NCI-H460 (cell line): ENCODE results near the gene HAPLN2. TPM values are rescaled to one million over a fixed set of nuclear protein-coding genes. Genes with fewer than 3 reads are reported as not detected.
A peak's percentile ranks its signal among the peaks of the same experiment; 100 is the strongest.

Experiments used
- DNase-seq: peaks from one replicate; pipeline ENCODE4 v3.0.0-alpha.2; 2016; ENCODE audit warnings: low read depth; ENCODE audit errors: extremely low read depth
- polyA plus RNA-seq: library from polyadenylated mRNA; depleted of rRNA; stranded (reverse); fragments of >200 nt; gene quantifications from 2 replicates; pipeline ENCODE4 v1.2.3, GENCODE V29; 2014; cell fraction: nucleus; rRNA removed
- total RNA-seq: library from RNA; depleted of rRNA; stranded (reverse); fragments of >200 nt; shearing (Covaris generic); gene quantifications from 2 replicates; pipeline ENCODE4 v1.2.3, GENCODE V29; 2014; rRNA removed

HAPLN2 gene
- 0.52 TPM in 1 of 2 replicates, not detected in the other for total RNA-seq
- polyA plus RNA-seq, result 1.1 and 1.9 TPM in 2 replicates

DNA sequence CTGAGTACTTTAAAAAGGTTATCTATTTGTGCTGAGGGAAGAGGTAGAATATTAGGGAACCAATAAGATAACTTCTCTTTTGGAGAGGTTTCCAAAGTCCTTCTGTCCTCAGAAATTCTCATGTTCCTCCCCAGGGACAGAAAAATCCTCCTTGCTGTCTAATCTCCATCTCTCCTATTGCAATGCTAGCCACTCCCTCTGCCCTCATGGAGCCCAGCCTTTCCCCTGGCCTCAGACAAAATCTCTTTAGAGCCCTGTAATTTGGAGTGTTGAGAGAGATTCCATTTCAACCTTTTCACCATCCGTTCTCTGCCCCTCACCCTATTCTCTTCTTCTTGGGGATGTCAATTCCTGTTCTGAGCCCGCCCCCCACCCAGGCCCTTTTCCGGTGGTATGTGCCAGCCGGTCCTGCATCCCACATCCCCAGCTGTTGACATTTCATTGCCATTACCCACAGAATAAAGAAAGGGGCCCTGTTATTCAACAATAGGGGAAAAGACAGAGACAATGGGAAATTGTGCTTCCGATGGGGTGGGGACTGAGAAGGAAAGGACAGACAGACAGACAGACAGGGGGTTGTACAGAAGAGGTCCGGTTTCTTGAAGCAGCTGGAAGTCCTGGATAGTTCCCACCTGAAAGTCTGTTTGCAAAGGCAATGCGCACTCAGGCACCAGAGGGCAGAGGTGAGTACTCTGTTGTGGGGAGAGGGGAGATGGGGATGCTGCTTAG lies at the start of gene HAPLN2:
Gene HAPLN2, plus strand, starts transcription at position 563 of the 729 bp plus-strand sequence. CDS start 4,076 bp downstream, outside the sequence.
- peak; percentile 51 for DNase-seq

DNA sequence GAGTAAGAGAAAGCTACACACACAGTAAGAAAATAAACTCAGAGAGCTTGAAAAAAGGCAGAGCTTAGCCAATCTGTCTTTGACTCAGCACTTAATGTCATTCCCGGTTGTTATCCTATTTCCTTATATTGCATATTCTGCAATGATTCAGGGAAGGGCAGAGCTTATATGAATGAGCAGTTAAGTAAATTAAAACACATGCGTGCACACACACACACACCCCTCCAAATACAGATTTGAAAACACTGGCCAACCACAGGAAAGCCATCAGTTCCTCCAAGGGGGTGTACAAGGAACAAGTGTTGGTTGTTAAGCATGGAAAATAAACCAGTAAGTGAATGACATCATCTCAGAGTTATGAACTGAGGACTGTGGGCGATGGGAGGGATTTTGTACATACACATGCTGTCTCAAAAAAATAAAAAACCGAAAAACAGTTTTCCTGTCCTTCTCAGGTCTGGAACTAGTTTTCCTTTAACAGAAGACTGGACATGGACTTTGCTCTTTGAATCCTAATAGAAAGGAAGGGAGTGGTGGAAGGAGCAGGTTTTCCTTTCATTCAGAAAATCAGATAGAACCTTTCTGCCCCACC lies 47.9 kb upstream of the HAPLN2 start:
- DNase-seq, result peak; percentile 64

DNA sequence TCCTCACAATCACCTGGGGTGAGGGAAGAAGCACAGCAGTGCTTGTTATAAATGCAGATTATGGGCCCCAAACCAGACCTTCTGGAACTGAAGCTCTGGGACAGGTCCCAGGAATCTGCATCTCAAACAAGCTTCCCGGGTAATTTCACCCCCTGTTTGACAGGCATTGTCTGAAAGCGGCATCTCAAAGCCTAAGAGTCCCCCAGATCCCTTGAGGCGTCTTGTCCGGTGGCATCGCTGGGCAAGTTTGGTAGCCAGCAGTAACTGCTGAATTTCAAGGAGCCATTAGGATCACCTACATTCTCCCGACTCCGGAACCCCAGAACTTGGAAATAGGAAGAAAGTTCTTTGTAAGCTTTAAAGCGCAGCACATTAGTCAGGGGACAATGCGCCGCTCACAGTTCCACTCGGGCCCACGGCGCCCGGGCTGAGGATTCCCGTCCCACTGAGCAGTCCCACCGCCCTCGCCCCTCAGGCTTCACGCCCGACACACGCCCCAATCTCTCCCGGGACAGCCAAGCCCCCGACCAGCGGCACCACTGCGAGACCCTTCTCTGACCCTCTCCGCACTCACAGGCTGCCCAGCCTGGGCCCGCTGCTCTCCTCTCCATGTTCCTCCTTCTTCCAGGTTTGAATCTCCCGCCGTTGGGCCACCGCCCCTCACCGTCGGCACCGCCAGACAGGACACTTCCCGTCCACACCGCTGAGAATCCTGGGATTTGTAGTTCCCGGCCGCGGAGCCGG lies 47.1 kb upstream of the HAPLN2 start, which contains the start of gene IQGAP3:
Gene IQGAP3, minus strand, starts transcription at position 647 of the 744 bp plus-strand sequence. Its CDS starts 36 bp downstream, at position 611.
- DNase-seq, result peak; percentile 88

DNA sequence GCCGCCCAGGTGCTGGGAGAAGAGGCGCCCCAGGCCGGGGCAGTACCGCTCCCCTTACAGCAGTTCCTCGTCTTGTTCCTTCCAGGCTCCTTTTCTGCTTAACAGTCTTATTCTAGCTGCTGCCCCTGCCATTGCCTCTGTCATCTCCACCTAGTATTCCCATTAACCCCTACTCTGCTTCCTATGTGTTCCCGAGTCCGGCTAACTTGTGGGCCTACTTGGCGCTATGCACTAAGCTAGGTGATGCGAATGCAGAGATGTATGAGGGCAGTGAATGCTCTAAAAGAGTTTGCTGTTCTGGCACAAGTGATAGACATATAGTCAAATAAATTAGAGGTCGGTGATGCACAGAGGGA lies 46.6 kb upstream of the HAPLN2 start:
- no peak for DNase-seq

DNA sequence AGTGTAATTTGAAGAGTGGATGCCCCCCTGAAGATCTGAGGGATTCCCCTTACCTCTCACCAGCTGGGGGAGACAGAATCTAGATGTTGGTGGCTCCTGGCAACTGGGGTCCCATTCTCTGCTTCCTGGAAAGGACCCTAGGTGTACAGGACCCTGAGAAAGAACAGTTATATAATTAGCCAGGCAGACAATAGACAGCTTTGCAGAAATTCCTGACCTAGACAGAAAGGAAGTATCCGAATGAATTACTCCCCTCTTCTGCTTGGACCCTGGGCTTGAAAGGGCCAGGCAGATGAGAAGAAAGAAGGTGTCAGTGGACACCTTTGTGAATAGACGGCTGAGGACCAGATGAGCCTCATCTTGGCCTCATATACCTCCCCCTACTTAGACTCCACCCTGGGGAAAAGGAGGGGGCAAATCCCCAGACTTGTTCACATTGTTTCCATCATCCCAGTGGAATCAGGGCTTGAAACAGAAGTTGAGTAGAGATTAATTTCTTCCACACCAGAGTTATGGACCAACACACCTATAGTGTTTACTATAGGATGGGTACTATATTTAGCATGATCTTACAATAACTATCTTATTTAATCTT lies 45.1 kb upstream of the HAPLN2 start:
- no peak for DNase-seq

DNA sequence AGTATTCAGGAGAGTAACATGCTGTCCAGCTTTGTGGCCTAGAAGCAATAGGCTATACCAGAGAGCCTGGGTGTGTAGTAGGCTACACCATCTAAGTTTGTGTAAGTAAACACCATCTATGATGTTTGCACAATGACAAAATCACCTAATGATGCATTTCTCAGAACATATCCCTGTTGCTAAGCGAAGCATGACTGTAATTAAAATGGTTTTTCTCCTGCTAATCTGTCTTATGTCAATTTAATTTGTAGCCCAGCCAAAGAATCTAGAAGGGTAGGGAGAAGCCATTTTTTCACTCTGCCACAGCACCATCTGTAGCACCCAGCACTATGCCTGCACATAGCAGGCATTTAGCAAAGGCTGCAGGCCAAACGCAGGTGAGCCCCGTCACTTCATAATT lies 41.7 kb upstream of the HAPLN2 start:
- no peak for DNase-seq

DNA sequence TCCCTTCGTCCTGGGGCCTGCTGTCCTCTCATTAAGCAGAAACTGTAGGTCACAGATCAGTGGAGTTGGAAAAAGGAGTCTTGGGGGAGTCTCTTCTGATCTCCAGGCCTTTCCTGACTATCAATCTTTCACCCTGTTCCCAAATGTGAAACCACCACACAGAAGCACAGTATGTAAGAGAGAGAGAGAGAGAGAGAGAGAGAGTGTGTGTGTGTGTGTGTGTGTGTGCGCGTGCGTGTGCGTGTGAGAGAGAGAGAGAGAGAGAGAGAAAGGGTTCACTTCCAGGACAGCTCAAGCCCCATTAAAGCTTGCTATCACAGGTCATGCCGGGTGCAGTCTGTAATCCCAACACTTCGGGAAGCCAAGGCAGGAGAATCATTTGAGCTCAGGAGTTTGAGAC lies 41.2 kb upstream of the HAPLN2 start:
- no peak for DNase-seq

DNA sequence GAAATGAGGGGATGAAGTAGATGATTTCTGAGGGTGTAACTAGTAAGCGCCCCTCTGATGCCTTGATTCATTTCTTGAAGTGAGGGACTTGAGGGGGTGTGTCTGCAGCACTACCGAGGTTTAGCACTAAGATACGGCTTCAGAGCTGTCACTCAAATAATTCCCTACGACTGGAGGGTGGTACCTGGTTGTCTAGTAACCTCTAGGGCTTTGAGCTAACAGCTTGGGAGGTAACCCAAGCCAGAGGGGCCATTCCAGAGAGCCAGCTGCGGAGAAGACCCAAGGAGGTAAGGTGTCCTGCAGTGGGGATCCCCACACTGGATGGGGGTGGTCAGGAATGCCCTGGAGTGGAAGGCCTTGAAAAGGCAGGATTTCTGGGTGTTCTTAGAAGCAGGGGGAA lies 39.7 kb upstream of the HAPLN2 start, which contains the start of gene TTC24:
Gene TTC24, plus strand, starts transcription at position 252 of the 400 bp plus-strand sequence. CDS start 1,642 bp downstream, outside the sequence.
- no peak for DNase-seq

DNA sequence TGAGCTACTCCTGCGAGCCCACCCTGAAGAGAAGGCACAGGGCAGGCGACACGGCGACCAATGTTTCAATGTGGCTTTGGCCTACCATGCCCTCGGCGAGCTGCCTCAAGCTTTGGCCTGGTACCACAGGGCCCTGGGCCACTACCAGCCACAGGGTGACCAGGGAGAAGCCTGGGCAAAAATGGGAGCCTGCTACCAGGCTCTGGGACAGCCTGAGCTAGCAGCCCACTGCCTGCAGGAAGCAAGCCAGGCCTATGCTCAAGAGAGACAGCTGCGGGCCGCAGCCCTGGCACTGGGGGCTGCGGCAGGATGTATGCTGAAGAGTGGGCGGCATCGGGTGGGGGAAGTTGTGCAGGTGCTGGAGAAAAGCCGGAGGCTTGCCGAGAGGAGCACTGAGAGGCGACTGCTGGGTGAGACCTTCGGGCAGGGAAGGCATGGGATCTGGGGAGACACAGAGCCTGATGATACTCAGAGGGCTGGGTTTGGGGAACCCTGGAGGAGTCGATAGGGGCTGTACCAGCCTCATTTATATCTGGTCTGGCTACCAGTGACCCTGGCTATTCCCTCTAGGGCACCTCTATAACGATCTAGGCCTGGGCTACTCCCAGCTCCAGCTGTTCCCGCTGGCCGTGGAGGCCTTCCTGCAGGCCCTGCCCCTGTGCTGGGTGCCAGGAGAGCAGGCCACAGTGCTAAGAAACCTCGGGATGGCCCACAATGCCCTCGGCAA lies 37.4 kb upstream of the HAPLN2 start:
- DNase-seq, result no peak

DNA sequence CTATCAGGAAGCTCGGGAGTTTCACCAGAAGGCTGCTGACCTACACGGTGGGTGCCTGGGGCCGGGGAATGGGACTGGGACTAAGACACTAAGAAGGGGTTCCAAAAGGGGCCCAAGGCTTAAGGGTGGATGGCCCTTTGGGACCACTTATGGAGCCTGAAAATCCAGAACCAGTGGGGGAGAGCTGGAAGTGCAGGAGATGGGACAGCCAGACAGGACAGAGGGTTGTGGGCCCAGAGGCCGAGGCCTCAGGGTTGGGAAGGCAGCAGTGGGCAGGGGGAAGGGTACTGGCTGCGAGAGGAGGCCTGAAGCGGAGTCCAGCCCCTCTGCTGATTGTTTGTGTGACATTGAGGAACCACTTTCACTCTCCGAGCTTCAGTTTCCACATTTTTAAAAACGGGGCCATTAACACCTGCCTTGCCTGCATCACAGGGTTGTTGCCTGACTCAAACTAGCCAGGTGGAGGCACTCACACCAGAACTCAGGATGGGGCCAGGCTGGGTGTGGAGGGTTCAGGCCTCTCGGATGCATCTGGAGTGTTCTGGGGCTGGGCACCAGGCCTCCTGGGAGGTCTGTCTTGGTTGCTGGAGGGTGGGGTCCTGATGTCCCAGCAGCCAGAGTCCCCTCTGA lies 36.7 kb upstream of the HAPLN2 start:
- DNase-seq, result no peak

DNA sequence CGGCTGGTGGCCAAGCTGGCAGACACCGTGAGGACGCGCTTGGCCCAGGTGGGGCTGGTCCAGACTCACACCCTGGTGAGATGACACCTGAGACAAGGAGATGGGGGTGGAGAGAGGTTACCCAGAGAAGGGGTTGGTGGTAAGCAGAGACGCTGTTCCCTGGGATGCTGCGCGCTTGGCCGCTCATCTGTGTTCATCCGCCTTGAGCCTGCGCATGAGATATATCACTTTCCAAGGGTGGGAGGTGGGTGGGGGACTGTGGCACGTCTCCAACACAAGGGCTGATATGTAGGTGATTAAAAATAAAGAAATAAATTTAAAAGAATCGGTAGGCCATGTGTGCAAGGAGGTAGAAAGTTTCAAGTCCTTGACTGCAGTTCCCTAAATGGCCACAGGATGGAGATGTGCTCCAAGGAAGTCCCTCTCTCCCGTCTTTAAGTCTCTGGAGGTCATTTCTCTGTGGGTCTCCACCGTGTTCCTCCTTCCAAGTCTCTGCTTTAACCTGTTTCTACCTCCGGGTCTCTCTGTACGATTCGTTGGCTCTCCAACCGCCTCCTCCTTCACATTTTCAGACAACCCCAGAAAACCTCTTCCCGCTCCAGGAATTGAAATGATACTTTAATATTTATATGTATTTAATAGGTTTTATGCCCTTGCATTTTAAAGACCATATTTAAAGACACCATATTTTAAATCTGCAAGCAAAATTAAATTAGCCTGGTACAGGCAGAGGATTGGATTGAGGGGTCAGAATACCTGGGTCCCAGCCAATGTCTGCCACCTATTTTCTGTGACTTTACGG lies 35.2 kb upstream of the HAPLN2 start:
- peak; percentile 87 for DNase-seq

DNA sequence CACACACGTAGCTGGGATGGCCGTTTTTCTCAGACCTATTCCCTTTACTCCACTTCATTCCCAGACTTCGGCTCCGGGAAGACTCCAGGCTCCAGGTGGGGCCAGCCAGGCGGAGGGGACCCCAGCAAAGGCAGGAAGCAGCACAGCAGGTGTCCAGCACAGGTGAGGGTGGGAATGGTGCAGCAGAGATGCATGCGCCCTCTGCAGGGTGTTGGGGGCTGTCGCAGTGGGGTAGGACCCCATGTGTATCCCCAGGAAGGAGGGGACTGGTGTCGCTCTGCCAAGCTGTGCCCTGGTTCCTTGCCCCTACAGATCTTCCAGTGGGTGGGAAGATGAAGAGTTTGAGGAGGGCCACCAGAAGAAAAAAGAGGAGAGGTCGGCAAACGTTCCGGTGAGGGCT lies 34.4 kb upstream of the HAPLN2 start:
- DNase-seq, result no peak

DNA sequence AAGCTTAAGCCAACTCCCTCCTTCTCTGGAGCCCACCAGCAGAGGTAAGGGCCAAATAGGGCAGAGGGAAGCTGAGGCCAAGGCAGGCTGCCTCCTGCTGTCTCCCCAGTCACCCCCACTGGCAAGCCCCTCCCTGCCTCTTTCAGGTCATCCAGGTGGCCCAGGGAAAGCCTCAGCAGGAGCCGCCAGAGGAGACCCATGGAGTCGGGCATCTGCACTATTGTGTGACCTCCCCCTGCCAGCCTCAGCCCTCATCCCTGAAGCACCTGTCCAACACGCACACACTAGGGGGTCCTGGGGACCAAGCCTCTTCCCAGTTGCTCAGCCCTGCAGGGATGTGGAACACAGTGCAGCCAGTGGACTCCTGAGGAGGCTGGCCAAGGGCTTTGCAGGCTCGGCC lies 32.9 kb upstream of the HAPLN2 start:
- no peak for DNase-seq

DNA sequence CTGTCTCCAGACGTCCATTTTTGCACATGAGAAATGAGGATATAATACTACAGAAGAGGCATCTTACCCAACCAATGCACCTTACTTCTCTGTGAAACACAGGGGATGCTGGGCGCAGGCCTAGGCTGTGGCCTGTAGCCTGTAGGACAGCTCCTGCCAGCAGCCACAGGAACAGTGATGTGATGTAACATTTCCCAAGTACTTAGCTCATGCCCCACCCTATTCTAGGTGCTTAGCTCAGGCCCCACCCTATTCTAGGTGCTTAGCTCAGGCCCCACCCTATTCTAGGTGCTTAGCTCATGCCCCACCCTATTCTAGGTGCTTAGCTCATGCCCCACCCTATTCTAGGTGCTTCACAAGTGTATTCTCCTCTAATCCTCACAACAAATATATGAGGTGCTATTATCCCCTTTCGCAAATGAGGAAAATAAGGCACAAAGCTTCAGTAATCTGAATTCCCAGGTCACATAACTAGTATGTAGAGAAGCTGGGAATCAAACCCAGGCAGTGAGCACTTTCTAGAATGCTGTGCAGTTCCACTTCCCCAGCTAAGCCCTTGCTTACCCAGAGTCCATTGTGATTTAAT lies 32.2 kb upstream of the HAPLN2 start:
- no peak for DNase-seq

DNA sequence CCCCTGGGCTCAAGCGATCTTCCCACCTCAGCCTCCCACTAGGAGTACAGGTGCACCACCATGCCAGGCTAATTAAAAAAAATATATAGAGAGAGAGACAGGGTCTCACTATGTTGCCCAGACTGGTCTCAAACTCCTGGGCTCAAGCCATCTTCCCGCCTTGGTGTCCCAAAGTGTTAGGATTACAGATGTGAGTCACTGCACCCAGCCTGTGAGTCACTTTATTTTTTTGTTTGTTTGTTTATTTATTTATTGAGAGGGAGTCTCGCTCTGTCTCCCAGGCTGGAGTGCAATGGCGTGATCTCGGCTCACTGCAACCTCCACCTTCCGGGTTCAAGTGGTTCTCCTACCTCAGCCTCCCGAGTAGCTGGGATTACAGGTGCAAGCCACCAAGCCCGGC lies 31.3 kb upstream of the HAPLN2 start:
- peak; percentile 78 for DNase-seq

DNA sequence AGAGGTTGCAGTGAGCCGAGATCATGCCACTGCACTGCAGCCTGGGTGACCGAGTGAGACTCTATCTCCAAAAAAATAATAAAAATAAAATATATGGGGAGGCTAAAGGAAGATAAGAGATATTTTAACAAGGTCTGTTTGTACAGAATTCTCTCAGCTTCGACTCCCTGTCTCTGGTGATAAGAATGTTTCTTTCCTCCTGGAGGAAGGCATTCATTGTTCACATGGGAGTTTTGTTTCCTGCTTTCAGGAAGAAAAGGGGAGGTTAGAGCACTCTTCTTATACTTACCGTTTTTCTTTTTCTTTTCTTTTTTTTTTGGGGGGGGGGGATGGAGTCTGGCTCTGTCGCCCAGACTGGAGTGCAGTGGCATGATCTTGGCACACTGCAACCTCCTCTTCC lies 29.7 kb upstream of the HAPLN2 start:
- no peak for DNase-seq

DNA sequence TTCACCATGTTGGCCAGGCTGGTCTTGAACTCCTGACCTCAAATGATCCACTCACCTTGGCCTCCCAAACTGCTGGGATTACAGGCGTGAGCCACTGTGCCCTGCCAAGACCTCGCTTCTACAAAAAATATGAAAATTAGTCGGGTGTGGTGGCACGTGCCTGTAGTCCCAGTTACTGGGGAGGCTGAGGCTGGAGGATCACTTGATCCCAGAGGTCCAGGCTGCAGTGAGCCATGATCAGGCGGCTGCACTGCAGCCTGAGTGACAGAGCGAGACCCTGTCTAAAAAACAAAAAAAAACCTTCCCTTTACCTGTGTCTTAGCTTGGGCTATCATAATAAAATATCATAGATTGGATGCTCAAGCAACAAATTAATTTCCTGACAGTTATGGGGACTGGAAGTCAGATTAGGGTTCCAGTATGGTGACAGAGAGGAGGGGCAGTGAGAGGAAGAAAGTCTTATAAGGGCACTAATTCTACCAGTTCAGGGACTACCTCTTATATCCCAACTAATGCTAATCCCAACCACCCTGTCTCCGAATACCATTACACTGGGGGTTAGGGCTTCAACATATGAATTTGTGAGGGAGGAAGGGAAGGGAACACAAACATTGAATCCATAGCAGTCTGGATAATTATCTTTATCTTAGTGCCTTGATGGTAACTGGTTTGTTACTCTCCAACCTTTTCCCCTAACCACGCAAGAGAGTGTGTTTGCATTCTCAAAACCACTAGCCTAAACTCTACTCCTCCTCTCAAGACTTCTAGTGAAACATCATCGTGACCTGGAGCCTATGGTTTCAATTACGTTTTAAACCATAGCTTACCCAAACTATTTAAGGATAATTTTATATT lies 28.7 kb upstream of the HAPLN2 start:
- DNase-seq, result no peak

DNA sequence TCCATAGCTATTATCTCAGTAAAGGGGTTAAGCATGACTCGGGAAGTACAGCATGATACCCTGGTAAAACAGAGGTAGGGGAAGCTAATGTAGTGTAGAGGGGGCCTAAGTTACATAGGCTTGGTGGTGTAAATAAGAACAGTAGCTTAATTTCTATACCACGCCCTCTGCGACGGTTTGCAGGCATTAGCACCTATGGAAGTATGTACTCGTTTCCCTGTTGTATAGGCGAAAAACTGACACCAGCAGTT lies 28.1 kb upstream of the HAPLN2 start:
- DNase-seq, result no peak
